HK-2 (cell line): ENCODE measurements around the gene GABBR2.
A peak's percentile ranks its signal among the peaks of the same experiment; 100 is the strongest.

ENCODE experiments used
- DNase-seq: peaks from one replicate; pipeline ENCODE4 v3.0.0-alpha.2; 2018; ENCODE audit not compliant: unreplicated experiment

Gene GABBR2

DNA sequence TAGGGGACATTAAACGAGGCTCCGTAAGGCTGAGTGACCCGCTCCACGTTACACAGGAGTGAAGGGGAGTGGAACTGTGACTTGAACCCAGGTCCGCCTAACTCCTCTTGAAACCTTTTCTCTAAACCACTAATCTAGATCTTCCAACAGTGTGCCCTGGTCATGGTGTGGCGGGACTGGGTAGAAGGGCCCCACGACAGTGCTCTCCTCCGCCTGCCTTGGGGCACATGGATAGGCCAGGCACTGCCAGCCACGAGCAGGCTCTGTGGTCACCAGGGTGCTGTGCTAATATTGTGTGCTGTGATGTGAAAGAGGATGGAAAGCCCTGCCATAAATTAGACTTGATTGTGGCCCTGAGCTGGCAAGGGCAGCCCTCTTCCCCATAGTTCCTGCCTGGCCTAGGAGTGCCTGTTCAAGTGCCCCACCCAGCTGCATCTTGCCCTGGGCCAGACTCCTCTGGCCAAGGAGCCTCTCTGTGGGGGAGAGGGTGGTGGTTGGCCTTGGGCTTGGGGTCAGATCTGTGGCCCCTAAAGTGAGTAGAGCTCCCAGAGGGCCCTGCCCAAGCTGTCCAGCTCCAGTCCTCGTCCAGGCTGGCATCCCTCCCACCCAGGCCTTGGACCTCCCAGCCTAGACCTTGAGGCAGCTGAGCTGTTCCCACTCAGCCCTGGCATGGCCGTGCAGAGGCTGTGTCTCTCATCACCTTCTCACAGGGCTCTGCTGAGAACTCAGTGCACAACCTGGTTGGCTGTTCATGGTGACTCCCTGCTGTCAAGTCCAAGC is 385.5 kb downstream of the GABBR2 start:
- no peak for DNase-seq

DNA sequence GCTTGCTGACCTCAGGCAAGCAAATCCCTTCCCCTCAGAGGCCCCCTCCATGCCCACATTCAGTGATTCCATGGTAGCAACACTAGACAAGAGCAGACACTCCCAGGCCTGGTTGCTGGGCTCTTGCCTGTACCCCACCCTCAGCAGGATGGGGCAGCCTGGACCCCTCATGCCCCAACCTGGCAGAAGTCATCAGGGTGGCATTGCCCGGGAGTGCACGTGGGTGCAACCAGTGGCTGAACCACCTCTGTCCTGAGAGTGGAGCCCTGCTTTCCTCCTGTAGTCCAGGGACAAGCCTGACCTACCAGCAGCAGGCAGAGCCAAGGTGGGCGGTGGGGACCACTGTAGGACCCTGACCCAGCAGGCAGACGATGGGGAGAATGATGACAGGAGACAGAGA is 387.5 kb downstream of the GABBR2 start:
- DNase-seq, result no peak

DNA sequence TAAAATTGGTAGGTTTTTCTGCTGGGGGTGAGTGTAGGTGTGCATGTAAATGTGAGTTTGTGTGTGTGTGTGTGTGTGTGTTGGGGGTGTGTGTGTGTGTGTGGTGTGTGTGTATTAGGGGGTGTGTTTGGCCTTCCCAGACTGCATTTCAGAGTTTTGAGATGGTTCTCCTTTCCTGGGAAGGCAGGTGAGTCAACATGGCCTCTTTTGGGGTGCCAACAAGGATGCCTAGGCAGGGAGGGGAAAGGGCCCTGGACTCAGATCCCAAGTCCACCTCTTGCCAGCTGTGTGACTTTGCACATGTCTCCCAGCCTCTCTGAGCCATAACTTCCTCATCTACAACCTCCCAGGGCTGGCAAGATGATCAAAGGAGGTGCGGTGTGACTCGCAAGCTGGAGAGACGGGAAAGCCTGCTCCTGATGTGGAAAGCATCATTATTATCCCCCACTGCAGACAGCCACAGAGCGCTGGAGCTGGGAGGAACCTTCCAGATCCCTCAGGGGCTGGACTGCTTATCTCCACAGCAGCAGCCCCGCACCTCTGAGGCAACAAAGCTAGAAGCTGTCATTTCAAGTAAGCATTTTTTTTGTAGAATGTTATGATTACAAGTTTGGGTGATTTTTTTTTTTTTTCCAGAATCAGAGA is 389.8 kb downstream of the GABBR2 start:
- DNase-seq, result no peak

DNA sequence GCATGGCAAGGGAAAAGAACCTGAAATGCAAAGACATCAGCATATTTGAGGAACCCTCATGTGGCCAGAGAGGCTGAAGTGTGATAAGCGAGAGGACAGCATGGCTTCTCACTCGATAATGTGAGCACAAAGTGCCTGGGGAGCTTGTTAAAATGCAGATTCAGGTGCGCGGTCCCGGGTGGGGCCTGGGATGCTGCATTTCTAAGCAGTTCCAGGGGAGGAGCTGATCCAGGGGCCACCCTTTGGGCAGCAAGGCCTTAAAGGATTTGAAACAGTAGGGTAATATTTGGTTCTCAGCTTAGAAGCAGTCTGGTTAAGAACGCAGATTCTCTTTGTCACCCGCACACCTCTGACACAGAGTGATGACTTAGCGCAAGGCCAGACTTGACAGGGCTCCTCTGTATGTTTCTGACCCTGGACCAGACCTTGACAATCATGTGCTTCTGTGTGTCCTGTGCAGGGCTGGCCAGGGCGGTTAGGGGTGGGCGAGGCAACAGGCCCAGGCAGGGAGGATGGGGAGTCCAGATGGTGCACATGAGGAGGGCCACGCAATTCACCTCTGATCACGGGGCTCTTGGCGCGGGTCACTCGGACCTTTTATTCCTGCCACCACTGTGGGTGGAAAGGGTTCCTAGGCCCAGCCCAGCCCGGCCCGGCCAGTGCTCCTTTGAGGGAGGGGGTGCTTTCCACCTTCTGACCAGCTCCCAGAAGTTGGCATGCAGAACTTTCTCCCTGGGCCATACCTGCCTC is 390.5 kb downstream of the GABBR2 start:
- DNase-seq, result no peak

DNA sequence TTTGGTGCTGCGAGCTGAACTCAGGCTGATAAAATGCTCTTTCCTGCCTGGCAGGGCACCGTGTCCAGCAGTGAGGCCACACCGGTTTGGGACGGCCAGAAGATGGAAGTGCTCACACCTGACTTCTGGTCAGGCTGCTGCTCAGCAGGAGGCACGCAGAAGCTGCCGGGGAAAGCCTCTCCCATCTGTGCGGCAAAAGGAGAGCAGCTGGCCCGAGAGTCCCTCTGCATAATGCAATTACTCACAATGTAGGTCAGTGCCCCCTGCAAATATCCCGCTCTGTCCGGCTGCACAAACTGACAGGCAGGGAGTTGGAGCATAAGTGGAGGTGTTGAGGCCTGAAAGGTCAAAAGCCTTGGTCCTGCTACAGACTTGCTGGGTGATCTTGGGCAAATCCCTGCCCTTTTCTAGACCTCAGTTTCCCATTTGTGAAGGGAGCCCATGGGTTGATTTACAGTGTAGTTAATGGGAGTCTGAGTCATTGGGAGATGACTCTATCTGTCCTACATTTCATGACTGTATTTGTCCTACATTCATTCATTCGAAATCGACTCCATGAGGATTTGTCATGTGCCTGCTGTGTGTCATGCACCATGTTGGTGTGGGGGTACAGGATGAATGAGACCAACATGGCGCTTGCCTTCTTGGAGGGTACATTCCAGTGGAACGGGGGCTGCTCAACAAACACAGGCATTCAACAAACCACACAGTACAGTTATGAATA is 391.4 kb downstream of the GABBR2 start:
- DNase-seq, result no peak

DNA sequence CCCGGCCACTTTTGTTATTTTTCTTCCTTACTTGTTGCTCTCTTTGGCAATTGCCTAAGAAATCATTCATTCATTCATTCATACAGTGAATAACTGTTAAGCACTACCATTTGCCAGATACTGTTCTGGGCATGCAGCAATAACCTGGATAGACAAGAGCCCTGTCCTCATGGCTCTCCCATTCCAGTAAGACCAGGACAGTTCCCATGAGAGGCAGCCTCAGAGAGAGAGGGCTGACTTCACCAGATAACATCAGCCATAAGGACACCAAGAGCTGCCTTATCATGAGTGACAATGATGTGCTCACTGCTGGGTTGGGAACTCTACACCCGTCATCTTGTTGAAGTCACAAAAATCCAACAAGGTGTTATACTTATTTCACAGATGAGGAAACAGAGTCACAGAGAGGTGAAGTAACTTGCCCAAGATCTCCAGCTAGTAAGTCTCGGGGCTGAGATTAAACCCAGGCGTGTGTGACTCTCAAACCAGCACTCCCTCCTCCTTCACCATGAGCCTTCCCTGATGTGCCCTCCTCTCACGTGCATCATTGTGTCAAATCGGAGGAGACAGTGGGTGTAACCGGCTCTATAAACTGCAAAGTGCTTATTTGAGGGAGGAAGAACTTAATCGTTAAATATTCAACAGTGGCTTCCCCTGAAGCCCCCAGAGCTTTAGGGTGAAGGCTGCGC is 392.1 kb downstream of the GABBR2 start:
- no peak for DNase-seq

DNA sequence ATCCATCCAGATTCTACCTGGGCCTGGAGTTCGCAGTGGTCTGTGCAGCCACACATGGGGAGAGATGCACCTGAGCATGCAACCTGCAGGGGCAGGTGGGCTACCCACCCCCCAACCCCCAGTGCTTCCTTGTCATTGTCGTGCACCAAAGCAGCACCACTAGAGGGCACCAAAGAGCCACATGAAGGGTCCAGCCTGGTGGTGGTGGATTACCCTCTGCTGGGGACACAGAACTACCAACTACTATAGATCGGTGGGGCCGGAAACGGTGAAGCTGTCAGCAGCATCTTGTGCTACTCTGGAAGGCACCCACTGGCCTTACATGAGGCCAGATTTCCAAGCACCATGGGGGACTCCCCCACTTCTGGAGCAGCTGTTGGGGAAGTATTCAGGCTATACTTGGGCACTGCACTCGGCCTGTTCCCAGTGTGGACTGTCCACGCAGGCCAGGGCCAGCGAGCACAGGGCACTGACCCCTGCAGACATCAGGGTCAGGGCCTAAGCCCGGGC is 393.1 kb downstream of the GABBR2 start:
- peak; percentile 87 for DNase-seq

DNA sequence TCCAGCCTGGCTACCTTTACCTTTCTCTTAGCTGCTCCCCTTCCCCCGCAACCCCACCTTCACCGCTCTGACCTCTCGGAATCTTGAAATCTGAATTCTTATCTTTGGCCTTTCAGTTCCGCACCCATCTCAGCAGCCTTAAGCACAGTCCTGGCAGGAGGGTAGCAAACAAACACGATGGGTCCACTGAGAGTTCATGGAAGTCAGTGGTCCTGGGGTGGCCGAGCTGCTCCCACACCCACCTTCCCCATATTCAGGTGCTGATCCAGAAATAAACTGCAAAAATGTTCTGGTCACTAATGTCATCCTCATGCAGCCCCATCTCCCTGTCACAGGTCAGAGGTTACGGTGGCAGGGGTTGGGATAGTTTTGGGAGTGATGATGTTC is 393.7 kb downstream of the GABBR2 start:
- no peak for DNase-seq

DNA sequence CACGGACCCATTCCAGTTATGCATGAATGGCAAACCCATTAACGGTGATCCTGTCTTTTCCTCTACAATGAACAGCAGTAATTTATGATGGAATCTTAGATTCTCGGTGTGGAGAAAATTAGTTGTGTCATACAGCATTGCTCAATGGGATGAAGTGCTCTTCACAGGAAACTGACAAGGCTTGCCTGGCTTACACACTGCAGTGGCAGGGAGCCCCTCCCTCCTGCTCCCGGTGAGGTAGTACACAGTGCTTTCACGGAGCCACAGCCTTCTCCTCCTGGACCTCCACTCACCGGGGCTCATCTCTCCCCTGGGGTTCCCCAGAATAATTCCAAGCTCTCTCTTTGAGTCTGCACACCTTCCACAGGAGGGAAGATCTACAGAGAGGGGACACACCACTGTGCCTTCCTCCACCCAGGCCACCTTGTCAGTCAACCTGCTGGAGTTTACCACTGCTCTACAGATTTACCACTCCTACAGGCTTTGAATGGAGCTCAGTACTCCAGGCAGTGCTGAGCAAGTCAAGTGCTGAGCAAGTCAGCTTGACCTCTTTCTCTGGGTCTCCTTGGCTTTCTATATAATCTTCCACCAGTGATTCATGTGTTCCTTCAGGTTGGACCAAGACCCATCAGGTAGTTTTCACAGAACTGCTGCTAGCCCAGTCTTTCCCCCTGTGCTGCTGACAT is 394.2 kb downstream of the GABBR2 start:
- peak; percentile 41 for DNase-seq

DNA sequence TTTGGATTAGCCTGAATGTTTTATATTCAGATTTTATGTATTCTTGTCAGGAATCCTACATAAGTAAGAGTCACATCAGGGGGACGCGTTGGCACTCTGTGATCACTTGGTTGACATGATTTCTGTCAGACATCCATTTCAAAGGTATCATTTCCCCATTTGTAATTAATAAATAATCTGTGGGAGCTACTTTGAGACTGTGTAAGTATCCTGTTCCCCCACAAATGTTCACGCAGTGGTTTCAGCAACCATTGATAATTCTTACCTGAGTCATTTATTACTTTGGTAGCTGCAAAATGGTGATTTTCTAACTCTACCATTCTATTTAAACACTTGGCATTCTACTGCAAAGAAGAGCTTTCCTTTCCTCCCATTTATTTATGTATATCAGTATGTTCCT is 396.4 kb downstream of the GABBR2 start:
- DNase-seq, result no peak

DNA sequence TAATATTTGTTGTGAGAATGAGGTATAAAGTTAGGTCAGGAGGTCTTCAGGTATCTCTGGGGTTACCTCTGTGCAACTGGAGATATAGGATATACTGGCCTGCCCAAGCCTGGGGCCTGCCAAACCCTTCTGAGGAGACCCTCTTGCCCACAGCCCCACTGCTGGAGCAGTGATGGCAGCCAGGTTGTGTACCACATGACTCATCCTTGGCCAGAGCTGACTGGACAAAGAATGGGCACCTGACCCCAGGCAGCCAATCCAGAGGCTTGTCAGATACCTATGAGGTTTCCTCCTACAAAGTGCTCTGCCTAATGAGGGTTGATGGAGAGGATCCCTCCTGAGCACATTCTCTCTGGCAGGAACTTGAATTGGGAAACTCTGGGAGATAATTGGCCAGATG is 397.2 kb downstream of the GABBR2 start:
- DNase-seq, result no peak

DNA sequence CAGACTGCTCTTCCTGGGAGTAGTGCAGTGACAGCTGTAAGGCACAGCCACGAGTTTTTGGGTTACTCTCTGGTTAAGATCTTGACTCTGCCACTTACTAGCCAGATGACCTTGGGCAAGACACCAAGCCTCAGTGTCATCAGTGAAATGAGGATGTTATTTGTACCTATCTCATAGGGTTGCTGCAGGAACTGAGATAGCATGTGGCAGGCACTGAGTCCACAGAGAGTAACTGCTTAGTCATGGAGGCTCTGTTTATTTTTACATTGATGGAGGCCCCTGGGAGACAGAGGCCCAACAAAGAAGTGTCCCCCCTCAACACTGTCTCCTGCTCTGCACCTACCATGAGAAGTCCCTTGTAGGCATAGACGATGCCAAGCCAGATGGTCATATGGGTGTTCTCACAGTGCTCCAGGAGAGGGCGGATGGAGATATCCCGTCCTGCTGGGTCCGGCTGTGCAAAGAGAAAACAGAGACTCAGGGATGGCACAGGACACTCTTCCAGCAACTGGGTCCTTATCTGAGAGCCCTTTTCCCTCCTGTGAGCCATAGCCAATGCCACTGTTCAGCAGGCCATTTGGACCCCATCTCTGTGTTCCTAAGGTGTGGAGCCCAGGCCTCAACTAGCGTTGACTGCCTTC is 397.9 kb downstream of the GABBR2 start:
- no peak for DNase-seq

DNA sequence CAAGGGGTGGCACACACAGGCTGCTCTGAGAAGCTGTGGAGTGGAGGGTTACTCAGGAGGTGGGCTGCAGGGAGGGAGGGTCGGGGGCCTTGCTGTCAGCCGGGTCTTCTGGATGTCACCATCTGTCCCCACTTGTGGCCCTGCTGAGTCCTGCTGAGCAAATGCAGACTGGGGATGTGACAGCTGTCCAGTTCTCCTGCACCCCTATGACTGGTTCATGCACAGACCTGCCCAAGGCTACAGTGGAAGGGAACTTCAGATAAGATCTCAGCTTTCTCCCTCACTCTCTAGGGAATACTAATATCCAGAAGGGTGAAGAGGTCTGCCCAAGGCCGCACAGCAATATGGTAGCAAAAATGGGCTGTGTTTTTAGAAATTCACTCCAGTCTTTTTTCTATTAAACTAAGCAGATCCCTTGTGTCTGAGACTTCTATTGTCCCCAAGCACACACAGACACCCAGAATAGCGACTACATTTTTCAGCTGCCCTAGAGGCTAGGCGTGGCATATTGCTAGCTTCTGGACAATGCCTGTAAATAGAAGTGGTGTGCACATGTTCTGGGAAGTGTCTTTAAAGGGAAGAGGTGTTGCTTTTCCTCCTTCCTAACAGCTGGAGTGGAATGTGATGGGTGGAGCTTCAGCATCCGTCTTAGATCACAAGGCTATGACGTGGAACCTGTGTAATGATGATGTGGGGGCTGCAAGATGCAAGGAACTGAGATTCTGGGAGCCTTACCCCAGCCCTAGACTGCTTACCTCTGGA is 402.2 kb downstream of the GABBR2 start:
- no peak for DNase-seq

DNA sequence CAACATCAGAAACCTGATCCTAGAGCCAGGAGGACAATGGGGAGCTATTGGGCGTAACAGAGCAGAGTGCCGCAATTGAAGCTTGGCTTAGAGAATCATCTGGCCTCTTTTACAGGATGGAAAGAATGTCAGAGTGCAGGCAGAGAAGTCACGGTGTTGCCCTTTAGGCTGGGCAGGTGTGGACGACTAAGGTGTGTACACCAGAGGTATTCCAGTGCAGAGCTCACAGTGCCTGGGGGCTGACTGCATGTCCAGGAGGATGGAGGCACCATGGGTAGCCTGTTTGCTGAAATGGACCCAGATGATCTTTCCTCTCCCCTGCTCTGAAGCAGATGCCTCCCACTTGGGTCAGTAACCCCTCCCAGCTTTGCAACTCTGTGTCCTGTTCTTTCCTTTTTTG is 404.4 kb downstream of the GABBR2 start:
- DNase-seq, result no peak

DNA sequence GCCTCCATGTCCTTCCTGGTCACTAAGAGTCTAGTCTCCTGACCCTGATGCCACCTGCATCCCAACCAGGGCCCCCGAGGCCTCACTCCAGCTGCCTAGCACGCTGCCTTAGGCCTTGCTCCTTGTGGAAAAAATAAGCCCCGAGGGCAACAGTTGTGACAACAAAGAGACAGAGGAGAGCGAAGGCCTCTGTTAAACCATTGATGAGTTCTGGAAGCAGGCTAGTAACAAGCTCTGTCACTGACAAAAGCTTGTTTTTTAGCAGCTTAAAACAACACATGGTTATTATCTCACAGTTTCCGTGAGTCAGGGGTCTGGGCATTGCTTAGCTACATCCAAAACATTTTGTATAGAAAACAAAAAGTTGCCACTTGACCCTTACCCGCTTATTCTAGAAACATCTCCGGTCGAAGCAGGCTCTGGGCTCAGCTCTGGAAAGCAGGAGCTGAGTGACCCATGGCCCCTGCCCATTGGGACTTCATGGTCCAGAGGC is 405.1 kb downstream of the GABBR2 start:
- no peak for DNase-seq

DNA sequence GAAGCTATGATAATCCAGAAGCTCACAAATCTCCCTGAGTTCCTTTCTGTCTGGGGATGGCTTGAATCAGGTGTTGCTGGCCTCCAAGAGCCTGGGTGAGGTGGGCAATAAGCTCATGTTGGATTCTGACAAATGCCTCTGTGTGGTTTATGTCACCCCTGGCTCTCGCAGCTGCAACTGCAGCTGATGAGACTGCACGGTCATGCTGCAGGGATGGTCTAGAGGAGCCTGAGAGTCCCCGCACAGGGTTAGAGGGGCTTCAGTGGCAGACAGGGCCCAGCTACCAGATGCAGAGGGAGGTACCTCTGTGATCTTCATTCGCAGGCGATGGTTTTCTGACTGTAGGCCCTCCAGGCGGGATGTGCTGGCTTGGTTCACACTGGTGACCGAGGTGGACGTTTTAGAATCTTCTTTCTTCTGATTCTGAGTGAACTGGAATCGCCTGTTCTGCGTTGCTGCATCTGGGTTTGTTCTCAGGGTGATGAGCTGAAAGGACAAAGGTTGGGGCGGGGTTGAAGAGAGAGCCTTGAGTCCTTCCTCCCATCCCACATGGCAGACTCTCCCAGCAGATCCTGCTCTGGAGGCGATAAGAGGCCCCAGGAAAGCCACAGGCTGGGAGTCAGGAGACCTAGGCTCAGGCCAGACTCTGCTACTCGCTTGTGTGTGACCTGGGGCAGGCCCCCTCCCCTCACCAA is 405.6 kb downstream of the GABBR2 start:
- DNase-seq, result no peak

DNA sequence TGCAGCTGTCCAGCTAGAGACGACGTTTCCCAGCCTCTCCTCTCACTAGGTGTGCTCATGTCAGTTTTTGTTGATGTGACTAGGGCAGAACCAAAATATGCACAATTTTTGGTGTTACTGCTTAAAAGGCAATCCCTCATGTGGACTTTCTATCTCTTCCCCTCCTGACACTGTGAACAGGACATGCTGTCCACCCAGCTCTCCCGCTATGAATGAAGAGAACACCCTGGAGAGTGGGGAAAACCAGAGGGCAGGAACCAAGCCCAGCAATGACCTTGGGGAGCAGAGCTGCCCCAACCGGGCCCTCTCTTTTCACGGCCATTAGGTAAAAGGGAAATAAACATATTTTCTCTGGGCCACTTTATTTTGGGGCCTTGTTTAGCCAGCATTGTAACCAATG is 406.6 kb downstream of the GABBR2 start:
- DNase-seq, result no peak

DNA sequence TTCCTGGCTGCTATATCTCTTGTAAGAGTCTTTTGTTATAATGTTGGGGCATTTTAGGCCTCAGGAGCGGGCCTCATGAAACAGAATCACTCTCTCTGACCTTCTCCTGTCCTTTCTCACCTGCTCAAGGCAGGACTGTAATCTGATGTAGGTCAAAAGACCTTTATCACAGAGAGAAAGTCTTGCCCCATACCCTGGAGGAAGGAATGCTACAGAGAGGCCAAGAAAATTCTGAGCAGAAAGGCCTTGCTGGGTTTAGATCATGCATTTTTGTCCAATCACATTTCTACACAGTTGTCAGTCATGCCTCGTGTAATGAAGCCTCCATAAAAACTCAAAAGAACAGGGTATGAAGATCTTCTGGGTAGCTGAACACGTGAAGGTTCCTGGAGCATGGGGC is 408.1 kb downstream of the GABBR2 start:
- DNase-seq, result no peak

DNA sequence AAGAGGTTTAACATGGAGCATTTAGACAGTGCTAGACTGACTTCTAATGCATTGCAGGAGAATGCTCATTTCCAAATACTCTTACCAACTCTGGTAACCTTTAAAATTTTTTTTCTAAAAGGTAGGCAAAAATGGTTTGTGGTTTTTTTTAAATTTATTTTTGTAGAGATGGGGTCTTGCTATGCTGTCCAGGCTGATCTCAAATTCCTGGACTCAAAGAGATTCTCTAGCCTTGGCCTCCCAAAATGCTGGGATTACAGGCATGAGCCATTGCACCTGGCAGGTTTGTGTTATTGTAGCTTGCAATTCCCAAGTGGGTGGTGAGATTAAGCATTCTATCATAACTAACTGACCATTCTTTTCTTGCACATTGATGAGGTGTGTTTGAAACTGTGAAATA is 410.3 kb downstream of the GABBR2 start:
- DNase-seq, result no peak
